Cerebellar nuclear complex (tissue), 1 donor: ENCODE data around the gene BASP1.
"Not testable (repeated sequence)": the region's sequence is repeated elsewhere in the genome, so short reads cannot be mapped to it uniquely, and the experiment has no call there.

Experiments
- DNase-seq, 2 experiments: peaks; one replicate each; lab custom pipeline; 2025; lab: John Stamatoyannopoulos, UW

BASP1 gene

DNA sequence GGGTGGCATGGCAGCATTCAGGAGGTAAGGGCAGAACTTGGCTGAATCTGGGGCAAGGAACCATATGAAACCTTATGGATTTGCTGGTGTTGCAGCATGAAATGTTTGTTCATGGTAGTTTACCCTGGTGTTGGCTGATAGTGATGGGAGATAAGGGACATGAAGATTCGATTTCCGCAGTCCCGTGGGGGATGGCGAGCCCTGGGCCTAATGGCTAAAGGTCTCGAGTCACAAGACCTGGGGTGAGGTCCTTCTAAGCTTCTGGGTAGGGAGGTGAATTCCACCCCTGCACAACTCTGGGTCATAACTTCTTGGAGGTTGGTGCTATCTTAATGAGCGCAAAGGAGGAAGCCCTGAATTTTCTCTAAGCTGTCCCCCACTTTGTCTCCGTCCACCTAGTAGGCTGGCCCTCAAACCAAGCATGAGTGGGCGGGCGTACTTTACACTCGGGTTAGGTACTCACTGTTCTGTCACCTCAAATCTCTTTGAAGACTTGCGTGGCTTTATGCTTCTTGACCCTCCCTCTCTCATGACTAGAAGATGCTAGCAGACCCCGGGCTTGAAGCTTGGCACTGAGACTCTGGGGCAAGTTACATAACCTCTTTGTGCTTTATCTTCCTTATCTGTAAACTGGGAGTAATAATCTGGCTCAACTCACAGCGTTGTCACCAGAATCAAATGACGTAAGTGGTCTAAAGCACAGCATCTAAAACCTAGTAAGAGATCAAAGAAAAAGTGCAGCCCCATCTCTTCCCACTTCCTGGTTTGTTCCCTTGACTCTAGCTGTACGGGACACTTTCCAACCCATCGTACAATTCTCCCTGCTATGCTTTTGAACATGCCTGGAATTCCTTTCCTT is 72.5 kb downstream of the BASP1 start:
- DNase-seq, result no peak

DNA sequence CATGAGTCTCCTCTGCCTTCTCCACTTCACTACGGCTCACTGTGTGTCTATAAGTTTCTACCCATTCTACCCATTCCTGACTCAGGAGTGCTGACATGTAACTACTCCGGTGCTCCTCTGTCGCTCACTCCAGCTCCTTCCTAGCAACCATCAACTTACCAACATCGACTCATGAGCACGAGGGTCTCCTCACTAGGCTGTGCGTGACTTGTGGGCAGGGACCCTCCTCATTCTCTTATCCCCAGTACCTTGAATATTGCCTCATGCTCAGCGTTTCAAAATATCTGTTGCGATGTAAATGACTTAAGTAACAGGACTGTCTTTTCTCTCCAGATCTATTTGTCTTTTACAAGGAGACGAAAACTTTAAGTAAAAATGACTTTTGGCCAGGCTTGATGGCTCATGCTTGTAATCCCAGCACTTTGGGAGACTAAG is 73.1 kb downstream of the BASP1 start:
- DNase-seq, result no peak

DNA sequence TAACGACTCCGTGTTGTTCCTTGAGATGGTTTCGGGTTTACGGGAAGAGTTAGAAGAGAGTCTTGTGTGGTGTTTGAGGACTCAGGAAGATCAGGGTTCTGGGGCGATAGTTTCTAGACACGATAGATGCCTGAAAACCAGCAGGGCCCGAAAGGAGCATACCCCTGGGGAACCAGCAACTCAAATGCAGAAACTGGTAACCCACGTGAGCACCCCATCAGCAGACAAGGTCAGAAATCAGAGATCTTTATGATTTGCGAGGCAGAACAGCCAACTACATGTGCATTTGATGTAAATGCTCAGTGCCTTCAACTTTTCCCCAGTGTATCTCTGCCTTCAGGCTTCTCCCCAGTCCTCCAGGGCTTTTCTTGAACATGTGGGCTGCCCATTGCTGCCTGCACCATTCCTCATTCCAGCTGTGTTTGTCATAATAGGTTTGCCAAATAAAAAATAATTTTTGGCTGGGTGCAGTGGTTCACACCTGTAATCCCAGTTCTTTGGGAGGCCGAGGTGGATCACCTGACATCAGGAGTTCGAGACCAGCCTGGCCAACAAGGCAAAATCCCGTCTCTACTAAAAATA is 75.1 kb downstream of the BASP1 start:
- no peak for DNase-seq

DNA sequence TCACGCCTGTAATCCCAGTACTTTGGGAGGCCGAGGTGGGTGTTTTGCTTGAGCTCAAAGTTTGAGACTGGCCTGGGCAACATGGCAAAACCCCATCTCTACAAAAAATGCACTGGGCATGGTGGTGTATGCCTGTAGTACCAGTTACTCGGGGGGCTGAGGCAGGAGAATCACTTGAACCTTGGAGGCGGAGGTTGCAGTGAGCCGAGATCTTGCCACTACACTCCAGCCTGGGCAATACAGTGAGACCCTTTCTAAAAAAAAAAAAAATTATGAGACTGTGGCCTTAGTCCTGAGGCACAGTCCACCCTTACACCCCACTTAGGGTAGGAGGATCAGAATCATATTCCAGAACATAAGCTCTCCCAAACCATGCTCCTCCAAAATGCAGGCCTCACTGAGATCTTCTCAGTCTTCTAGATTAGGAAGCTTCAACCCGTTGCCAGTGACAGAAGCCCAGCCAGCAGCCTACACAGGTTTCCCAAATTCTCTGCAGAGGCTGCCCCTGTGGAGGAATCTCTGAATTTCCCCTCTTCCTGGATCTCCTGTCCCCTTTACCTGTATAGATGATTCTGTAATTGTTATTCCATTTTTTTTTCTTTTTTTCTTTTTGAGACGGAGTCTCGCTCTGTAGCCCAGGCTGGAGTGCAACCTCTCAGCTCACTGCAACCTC is 77.3 kb downstream of the BASP1 start:
- DNase-seq, result no peak

DNA sequence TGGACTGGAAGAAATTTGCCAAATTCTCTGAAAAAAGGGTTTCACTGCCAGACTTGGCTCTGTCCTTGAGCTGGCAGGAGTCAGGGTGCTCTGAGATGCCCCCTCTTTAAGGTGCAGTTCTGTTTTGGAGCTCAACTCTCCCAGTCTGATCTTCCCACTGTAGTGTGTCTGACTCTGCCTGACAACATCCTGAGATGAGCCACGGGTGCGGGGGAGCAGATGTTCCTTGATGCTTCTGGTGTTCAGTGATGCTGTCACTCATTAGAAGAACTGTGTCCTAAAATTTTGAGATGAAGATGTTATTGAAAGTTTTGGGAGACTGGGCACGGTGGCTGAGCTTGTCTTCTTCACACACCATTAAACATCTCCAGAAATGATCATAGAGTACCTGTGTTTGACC is 78.2 kb downstream of the BASP1 start:
- DNase-seq, result no peak

DNA sequence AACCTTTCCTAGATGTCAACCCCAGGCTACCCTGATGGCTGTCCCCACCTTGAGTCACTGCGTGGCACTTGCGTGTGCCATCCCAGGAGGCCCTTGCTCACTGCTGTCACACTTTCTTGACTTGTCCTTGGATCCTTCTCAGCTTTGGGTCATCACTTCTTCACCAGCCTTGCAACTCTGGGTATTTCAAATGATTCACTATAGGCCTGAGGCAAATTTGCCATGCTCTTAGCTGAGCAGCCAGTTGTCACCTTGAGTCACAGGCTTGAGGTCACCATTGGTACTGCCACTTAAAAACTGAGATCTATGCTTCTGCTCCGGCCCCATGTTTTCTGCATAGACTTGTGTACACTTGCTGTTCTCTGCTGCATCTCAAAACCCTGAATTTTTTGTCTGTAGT is 84.7 kb downstream of the BASP1 start:
- DNase-seq, result no peak

DNA sequence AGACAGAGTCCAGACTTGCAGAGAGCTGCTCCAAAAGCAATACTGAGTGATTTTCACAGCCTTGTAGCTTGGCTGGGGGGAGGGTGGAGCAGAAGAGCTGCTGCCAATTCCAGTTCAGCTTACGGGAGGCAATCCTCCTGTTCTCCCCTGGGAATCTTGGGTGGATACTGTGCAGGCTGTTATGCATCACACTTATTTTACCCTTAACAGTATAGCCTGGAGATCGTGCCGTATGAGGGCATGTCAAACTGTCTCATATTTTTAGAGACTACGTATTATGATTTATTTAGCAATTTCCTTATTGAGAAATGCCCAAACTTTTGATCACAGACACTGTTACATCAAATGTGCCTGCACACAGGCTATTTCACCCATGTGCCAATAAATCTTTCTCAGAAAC is 85.2 kb downstream of the BASP1 start:
- no peak for DNase-seq

DNA sequence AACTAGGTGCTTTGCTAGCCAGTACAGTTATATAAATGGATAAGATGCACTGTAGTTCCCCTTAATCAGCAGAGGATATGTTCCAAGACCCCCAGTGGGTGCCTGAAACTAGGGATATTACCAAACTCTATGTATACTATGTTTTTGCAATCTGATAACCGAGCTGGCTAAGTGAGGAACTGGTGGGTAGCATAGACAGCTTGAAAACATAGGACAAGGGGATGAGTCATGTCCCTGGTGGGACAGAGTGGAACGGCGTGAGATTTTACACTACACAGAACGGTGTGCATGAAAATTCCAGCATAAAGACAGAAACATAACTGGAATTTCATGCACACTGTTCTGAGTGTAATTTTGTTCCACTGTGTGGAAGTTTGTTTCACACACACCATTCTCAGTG is 86.9 kb downstream of the BASP1 start:
- DNase-seq, result no peak

DNA sequence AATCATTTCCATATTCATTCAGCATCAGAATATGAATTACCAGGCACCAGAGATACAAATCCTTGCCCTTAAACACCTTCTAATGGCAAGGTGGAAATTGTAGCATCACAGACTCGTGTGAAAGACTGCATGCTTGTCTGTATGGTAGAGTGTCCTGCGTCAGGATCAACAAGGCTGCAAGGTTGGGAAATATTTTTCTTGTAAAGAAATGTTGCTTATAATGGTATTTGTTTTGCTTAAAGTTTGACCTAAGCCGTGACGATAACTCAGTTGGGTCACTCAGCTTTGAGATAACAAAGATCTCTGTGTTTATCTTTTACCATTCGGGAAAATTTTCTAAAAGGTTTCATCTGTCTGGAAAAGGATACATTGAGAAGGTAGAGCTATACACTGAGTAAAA is 87.6 kb downstream of the BASP1 start:
- no peak for DNase-seq

DNA sequence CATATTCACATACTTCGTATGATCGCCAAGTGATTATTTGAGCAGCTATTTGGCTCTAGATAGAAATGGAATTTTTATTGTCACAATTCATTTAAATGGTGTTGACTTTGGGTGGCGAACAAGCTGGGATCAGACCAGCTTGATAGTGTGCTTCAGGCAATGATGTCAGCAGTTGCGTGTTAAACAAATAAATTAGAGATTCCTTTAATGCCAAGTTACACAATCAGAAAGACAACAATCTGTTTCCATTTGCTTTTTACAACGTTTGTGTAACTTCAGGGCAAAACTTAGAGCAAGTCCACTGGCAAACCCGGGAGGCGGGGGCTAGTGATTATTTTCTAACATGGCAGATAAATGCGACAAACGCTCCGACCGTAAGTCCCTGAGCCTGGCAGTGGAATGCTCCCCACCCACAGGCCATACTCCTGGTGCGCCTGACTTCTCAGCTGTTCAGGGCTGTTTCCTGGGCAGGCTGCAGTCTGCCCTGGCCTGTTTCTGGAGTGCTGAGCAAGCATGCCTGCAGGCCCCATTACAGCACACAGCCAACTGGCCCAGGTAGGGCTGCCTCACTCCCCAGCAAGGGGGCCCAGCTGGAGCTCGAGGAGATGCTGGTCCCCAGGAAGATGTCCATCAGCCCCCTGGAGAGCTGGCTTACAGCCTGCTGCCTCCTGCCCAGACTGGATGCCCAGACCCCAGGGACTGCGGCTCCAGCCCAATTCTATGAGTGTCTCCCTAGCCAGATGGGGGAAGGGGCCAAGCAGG is 88.7 kb downstream of the BASP1 start:
- no peak for DNase-seq

DNA sequence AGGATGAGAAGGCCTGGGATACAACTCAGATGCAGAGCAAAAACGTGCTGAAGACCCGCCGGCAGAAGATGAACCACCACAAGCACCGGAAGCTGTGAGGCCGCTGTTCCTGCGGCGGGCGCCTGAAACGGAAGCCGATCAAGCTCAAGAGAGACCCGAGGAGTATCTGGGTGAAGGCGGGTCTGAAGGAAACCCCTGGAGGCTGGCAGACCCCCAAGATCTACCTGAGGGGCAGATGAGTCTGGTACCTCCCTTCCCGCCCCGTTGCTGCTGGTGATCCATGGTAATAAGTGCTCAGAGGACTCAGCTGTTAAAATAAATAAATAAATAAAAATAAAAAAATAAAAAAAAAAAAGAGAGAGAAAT is 89.3 kb downstream of the BASP1 start:
- no peak for DNase-seq

DNA sequence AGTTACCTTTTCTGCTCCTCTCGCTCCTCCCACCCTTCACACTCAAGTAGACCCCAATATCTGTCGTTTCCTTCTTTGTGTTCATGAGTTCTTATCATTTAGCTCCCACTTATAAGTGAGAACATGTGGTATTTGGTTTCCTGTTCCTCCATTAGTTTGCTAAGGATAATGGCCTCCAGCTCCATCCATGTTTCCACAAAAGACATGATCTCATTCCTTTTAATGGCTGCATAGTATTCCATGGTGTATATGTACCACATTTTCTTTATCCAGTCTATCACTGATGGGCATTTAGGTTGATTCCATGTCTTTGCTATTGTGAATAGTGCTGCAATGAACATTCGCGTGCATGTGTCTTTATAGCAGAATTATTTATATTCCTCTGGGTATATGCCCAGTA is 90.0 kb downstream of the BASP1 start:
- DNase-seq, result not testable (repeated sequence)

DNA sequence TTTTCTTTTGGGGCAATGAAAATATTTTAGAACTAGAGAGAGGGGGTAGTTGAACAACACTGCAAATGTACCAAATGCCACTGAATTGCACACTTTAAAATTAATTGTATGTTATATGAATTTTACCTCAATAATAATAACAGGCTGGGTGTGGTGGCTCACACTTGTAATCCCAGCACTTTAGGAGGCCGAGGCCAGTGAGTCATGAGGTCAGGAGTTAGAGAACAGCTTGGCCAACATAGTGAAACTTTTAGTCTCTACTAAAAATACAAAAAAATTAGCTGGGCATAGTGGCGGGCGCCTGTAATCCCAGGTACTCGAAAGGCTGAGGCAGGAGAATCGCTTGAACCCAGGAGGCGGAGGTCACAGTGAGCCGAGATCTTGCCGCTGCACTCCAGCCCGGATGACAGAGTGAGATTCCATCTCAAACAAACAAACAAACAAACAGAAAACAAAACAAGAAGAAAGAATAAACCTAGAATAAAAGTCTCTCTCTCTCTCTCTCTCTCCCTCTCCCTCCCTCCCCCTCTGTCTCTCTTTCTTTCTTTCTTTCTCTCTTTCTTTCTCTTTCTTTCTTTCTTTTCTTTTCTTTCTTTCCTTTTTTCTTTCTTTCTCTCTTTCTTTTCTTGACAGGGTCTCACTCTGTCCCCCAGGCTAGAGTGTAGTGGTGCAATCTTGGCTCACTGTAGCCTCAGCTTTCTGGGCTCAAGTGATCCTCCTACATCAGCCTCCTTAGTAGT is 91.1 kb downstream of the BASP1 start:
- no peak for DNase-seq

DNA sequence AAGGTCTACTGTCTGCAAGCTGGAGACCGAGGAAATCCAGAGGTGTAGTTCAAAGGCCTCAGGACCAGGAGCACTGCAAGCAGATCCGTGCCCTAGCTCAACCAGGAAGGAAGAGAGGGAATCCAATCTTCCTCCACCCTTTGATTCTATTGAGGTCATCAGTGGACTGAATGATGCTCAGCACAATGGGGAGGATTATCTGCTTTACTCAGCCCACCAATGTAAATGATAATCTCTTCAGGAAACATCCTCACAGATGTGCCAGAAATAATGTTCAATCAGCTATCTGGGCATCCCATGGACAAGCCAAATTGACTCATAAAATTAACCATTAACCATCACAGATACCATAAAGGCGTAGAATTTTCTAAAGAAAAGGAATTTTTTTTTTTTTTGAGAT is 92.0 kb downstream of the BASP1 start:
- no peak for DNase-seq

DNA sequence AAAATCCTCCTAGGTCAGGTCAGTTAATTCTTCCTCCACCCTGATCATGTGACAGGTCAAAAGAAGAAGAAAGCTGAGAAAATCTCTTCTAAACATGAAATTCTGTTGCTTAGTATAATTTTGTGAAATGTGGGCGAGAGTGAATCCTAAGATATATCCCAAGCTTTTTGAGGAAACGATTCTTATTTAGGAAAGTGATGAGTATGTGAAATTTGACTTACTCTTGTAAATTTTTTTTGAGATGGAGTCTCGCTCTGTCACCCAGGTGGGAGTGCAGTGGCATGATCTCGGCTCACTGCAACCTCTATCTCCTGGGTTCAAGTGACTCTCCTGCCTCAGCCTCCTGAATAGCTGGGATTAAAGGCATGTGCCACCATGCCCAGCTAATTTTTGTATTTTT is 93.1 kb downstream of the BASP1 start:
- not testable (repeated sequence) for DNase-seq

DNA sequence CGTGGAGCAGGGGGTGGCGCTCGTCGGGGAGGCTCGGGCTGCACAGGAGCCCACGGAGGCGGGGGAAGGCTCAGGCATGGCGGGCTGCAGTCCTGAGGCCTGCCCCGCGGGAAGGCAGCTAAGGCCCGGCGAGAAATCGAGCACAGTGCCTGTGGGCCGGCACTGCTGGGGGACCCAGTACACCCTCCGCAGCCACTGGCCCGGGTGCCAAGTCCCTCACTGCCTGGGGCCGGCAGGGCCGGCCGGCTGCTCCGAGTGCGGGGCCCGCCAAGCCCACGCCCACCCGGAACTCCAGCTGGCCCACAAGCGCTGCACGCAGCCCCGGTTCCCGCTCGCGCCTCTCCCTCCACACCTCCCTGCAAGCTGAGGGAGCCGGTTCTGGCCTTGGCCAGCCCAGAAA is 94.4 kb downstream of the BASP1 start:
- not testable (repeated sequence) for DNase-seq

DNA sequence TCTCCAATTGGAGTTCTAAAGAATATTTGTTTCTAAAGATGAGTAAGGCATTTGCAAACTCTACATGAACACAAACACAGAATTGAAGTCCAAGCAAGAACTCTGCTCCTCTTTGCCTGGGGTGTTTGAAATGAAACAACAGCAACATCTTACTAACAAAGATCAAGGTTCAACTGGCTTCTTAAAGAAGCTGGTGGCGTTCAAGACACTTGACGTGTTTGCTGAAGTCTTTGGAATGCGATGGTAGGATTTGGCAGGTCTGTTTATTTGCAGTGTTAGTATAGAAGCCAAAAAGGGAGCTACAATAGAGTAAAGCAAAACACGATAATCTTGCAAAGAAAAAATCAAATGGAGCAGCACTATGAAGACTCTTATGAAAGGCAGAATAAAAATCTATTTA is 94.9 kb downstream of the BASP1 start:
- no peak for DNase-seq

DNA sequence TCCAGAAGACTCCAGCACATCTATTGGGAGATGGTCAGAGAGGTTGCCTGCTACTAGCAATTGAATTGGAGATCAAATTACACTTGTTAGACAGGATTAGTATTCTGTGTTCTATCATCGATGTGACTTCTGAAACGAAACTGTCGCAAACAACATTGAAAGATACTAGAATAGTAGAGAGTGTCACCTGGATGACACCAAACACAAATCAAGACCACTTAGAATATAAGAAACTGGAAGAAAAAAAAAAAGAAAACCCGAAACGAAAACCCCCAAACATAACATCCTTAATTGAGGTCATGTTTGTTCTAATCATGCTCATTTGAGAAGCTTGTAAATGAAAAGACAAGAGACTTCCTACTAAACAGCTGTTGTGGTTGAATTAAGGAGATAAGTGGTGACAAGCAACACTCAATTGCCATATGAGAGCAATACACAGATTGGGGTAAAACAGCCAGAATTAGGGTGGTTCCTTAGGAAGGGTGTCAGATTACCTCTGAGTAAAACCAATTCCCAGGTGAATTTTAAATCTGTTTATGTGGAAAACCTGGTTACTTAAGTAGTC is 97.6 kb downstream of the BASP1 start:
- no peak for DNase-seq

DNA sequence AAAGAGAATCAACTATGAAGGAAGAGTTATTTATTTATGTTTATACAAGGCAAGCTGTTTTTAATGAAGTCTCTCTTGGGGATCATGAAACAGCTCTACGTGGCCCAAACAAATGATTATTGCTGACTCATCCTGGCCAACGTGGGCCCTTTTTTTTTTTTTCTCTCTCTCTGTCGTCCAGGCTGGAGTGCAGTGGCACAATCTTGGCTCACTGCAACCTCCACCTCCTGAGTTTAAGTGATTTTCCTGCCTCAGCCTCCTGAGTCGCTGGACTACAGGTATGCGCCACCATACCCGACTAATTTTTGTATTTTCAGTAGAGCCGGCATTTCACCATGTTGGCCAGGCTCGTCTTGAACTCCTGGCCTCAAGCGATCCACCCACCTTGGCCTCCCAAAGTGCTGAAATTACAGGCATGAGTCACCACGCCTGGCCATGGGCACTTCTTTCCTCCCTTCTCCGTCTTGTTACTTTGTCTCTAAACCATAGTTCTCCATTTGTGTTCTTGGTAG is 98.3 kb downstream of the BASP1 start:
- DNase-seq, result no peak

DNA sequence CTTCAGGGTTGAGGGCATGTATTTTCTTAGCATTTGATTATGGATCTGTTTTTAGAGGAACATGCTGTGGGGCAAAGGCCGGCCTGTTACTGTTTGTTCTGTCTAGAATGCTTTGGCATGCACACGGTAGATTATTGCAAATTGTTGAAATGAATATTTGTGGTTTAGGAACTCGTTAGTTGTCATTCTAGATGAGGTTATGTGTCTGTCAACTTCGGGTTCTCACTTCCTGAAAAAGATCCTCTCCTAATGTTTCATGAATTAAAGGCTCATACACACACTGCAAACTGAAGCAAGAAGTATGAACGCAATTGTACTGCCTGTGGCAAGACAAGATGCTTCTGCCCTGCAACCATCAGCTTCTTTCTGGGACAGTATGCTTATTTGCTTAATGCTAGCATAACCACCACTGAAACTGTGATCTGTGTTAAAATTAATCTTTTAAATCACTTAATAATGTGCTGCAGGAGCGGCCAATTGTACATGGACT is 99.6 kb downstream of the BASP1 start:
- no peak for DNase-seq

DNA sequence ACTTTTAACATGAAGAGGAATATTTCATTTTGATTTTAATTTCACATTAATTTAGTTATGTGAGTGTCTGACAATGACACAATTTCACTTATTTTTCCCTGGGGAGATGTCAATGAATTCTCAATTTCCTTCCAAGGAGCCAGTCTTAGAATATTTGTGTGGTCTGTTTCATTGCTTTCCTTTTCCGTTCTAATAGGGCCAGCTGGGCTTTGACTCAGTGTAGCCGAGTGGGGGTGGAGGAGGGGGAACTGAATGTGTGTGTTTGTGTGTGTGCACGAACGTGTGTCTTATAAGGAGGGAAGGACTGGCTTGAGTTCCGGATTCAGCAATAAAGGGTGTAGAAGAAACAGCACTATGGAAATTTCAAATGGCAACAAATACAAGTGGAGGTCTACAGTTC is 100.0 kb downstream of the BASP1 start:
- no peak for DNase-seq
